H9 (cell line): ENCODE measurements around the gene AP2A2. TPM values are rescaled to one million over a fixed set of nuclear protein-coding genes. Genes with fewer than 3 reads are reported as not detected.

Experiments used
- DNase-seq: peaks from one replicate; pipeline ENCODE4 v3.0.0-alpha.2; 2017
- H2AFZ ChIP-seq: one replicate; pipeline ENCODE4 v1.6.1; 2013; ENCODE audit warnings: mild to moderate bottlenecking, low read length, control low read depth, moderate library complexity
- H2AK5ac ChIP-seq: 2 replicates; pipeline ENCODE4 v1.6.1; 2013; ENCODE audit warnings: low read length, control low read depth, mixed read lengths; ENCODE audit not compliant: insufficient read length
- H2BK120ac ChIP-seq: one replicate; pipeline ENCODE4 v1.6.1; 2013; ENCODE audit warnings: low read depth, mild to moderate bottlenecking, low read length, control low read depth, inconsistent platforms; ENCODE audit not compliant: poor library complexity, severe bottlenecking
- H2BK12ac ChIP-seq: 2 replicates; pipeline ENCODE4 v1.6.1; 2013; ENCODE audit warnings: low read length, control low read depth, mixed read lengths, low read depth; ENCODE audit not compliant: insufficient read length
- H2BK15ac ChIP-seq: 2 replicates; pipeline ENCODE4 v1.6.1; 2013; ENCODE audit warnings: low read depth, low read length, control low read depth
- H2BK20ac ChIP-seq: one replicate; pipeline ENCODE4 v1.6.1; 2013; ENCODE audit warnings: low read depth, mild to moderate bottlenecking, low read length, control low read depth, inconsistent platforms; ENCODE audit not compliant: poor library complexity, severe bottlenecking
- H2BK5ac ChIP-seq: 2 replicates; pipeline ENCODE4 v1.6.1; 2013; ENCODE audit warnings: low read length, control low read depth, mixed read lengths; ENCODE audit not compliant: insufficient read length
- H3K14ac ChIP-seq: 2 replicates; pipeline ENCODE4 v1.6.1; 2013; ENCODE audit warnings: low read length, control low read depth; ENCODE audit not compliant: insufficient read depth
- H3K18ac ChIP-seq: 2 replicates; pipeline ENCODE4 v1.6.1; 2013; ENCODE audit warnings: low read depth, mild to moderate bottlenecking, mixed read lengths, low read length, control low read depth; ENCODE audit not compliant: insufficient read length
- H3K23ac ChIP-seq: 2 replicates; pipeline ENCODE4 v1.6.1; 2013; ENCODE audit warnings: low read length, control low read depth, mixed read lengths, low read depth; ENCODE audit not compliant: insufficient read length
- H3K23me2 ChIP-seq: 2 replicates; pipeline ENCODE4 v1.6.1; 2013; ENCODE audit warnings: low read depth, mild to moderate bottlenecking, mixed read lengths, low read length, control low read depth; ENCODE audit not compliant: insufficient read length, poor library complexity, severe bottlenecking
- H3K27ac ChIP-seq: 2 replicates; pipeline ENCODE4 v1.5.1; 2013; ENCODE audit warnings: low read length, control low read depth, mixed read lengths, low read depth; ENCODE audit not compliant: insufficient read length
- H3K27me3 ChIP-seq: 2 replicates; pipeline ENCODE4 v1.6.1; 2013; ENCODE audit warnings: low read length, control low read depth, inconsistent platforms; ENCODE audit not compliant: insufficient read depth
- H3K4ac ChIP-seq: 2 replicates; pipeline ENCODE4 v1.6.1; 2013; ENCODE audit warnings: low read depth, mild to moderate bottlenecking, control low read depth, inconsistent platforms, low read length, moderate library complexity
- H3K4me1 ChIP-seq: 2 replicates; pipeline ENCODE4 v1.6.1; 2013; ENCODE audit warnings: low read length, control low read depth, inconsistent platforms; ENCODE audit not compliant: insufficient read depth
- H3K4me2 ChIP-seq: 2 replicates; pipeline ENCODE4 v1.6.1; 2013; ENCODE audit warnings: low read length, control low read depth, mixed read lengths; ENCODE audit not compliant: insufficient read length, insufficient read depth
- H3K56ac ChIP-seq: 2 replicates; pipeline ENCODE4 v1.6.1; 2013; ENCODE audit warnings: low read depth, mild to moderate bottlenecking, mixed read lengths, low read length, control low read depth; ENCODE audit not compliant: insufficient read length
- H3K79me1 ChIP-seq: 2 replicates; pipeline ENCODE4 v1.6.1; 2013; ENCODE audit warnings: low read depth, mild to moderate bottlenecking, moderate library complexity, low read length, control low read depth, inconsistent platforms; ENCODE audit not compliant: insufficient read depth, poor library complexity, severe bottlenecking
- H3K79me2 ChIP-seq: 2 replicates; pipeline ENCODE4 v1.6.1; 2013; ENCODE audit warnings: low read length, control low read depth, inconsistent platforms; ENCODE audit not compliant: insufficient read depth
- H3K9ac ChIP-seq: 2 replicates; pipeline ENCODE4 v1.6.1; 2013; ENCODE audit warnings: low read length, control low read depth, mixed read lengths; ENCODE audit not compliant: insufficient read length; ENCODE audit errors: extremely low read depth
- H3K9me3 ChIP-seq: one replicate; pipeline ENCODE4 v1.6.1; 2013; ENCODE audit warnings: low read depth, low read length, inconsistent platforms; ENCODE audit not compliant: control insufficient read depth
- H3T11ph ChIP-seq: one replicate; pipeline ENCODE4 v1.6.1; 2013; ENCODE audit warnings: mild to moderate bottlenecking, low read length, control low read depth, inconsistent platforms
- H4K20me1 ChIP-seq: one replicate; pipeline ENCODE4 v1.6.1; 2013; ENCODE audit not compliant: control insufficient read depth, insufficient read length, insufficient read depth
- H4K5ac ChIP-seq: 2 replicates; pipeline ENCODE4 v1.6.1; 2013; ENCODE audit warnings: low read depth, mild to moderate bottlenecking, mixed read lengths, low read length, control low read depth; ENCODE audit not compliant: insufficient read length
- H4K8ac ChIP-seq: replicated peaks from 2 replicates; pipeline ENCODE4 v1.6.1; 2013; ENCODE audit warnings: low read length, control low read depth, mixed read lengths, low read depth; ENCODE audit not compliant: insufficient read length
- H4K91ac ChIP-seq: 2 replicates; pipeline ENCODE4 v1.6.1; 2013; ENCODE audit warnings: low read depth, mild to moderate bottlenecking, moderate library complexity, mixed read lengths, low read length, control low read depth; ENCODE audit not compliant: insufficient read length
- H3K27ac Mint-ChIP-seq, 3 experiments: 2 replicates in 2 of 3; 3 replicates in 1 of 3; pipeline ENCODE4 v1.8.0; 2020 to 2021; ENCODE audit warnings: mixed read lengths in 3 of 3, mild to moderate bottlenecking in 1 of 3, moderate library complexity in 1 of 3
- H3K27me3 Mint-ChIP-seq: 2 replicates; pipeline ENCODE4 v1.8.0; 2021; ENCODE audit warnings: low read depth, mild to moderate bottlenecking, moderate library complexity, mixed read lengths
- H3K36me3 Mint-ChIP-seq, 3 experiments: 2 replicates in 2 of 3; 3 replicates in 1 of 3; pipeline ENCODE4 v1.8.0; 2020 to 2021; ENCODE audit warnings: low read depth in 3 of 3, mixed read lengths in 3 of 3; ENCODE audit not compliant: insufficient read depth in 1 of 3
- H3K4me1 Mint-ChIP-seq, 2 experiments: 2 replicates each; pipeline ENCODE4 v1.8.0; 2020; ENCODE audit warnings: mixed read lengths in 2 of 2
- H3K4me3 Mint-ChIP-seq, 2 experiments: 2 replicates in 1 of 2; 3 replicates in 1 of 2; pipeline ENCODE4 v1.8.0; 2020 to 2021; ENCODE audit warnings: mild to moderate bottlenecking in 2 of 2, mixed read lengths in 2 of 2, moderate library complexity in 1 of 2
- H3K9me3 Mint-ChIP-seq, 2 experiments: 2 replicates in 1 of 2; 3 replicates in 1 of 2; pipeline ENCODE4 v1.8.0; 2020; ENCODE audit warnings: mild to moderate bottlenecking in 2 of 2, mixed read lengths in 2 of 2, moderate library complexity in 1 of 2
- CTCF ChIP-seq: fragments of 200-600 bp; sonication (generic); conservative IDR thresholded peaks from 3 replicates; pipeline ENCODE4 v1.8.0; 2021; ENCODE audit warnings: antibody characterized with exemption, mild to moderate bottlenecking
- WGBS: extraction: QIAGEN DNeasy Blood & Tissue Kit; methylation state at CpG from one replicate; pipeline ENCODE4 v1.1.7; 2013; ENCODE audit warnings: missing lambda C conversion rate, low lambda C conversion rate, mixed read lengths; ENCODE audit not compliant: insufficient read length; ENCODE audit errors: extremely low coverage; 5-methylcytosine and 5-hydroxymethylcytosine counted together
- total RNA-seq: library from RNA; stranded (reverse); gene quantifications from 2 replicates; pipeline ENCODE4 v1.2.1, GENCODE V29; 2021

AP2A2 gene
- total RNA-seq, 1 experiment from 2014 or later = 53.7 TPM

DNA sequence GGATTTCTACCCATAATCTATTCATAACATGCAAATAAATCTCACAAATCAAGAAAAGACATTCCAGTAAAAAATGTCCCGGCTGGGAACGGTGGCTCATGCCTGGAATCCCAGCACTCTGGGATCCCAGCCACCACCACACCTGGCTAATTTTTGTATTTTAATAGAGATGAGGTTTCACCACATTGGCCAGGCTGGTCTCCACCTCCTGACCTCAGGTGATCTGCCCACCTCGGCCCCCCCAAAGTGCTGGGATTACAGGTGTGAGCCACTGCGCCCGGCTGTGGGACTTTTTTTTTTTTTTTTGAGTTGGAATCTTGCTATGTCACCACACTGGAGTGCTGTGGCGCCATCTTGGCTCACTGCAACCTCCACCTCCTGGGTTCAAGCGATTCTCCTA lies 19.7 kb upstream of the AP2A2 start:
- Histone ChIP-seq H4K20me1 (peaks cover 3% of the 10 kb centered on the region), H3K14ac (no peak overlapping the region), H2BK20ac (no peak overlapping the region), H3K56ac (no peak overlapping the region), H4K91ac (no peak overlapping the region), H3K18ac (no peak overlapping the region), H3K79me1 (peaks cover 6% of the 10 kb centered on the region), H3T11ph (no peak overlapping the region), H3K9ac (no peak overlapping the region), H2BK5ac (no peak overlapping the region), H3K23ac (no peak overlapping the region), H3K27me3 (no peaks in the 10 kb centered on the region), H3K4ac (no peak overlapping the region), H2BK12ac (no peak overlapping the region), H3K79me2 (peaks cover 3% of the 10 kb centered on the region; the same call in 1 of the 2 replicates), H3K9me3 (no peaks in the 10 kb centered on the region), H2AK5ac (no peak overlapping the region), H3K4me1 (no peaks in the 10 kb centered on the region), H4K5ac (no peak overlapping the region), H3K23me2 (peaks cover 10% of the 10 kb centered on the region), H2BK15ac (no peak overlapping the region), H4K8ac (no peak overlapping the region), H3K27ac (no peak overlapping the region), H2BK120ac (no peak overlapping the region), H3K4me2 (no peak overlapping the region), H2AFZ (no peak overlapping the region)
- H3K4me1 Mint-ChIP-seq = peaks cover 0 to 7% of the 10 kb centered on the region in 2 experiments; a peak in 2 of 4 replicates
- H3K36me3 Mint-ChIP-seq = peaks cover 24 to 70% (median 58%) of the 10 kb centered on the region in 3 experiments; a peak in 6 of 7 replicates
- no peak for TF ChIP-seq CTCF
- no peak overlapping the region for H3K4me3 Mint-ChIP-seq
- H3K27me3 Mint-ChIP-seq = no peaks in the 10 kb centered on the region
- H3K9me3 Mint-ChIP-seq = no peaks in the 10 kb centered on the region; a peak in 1 of 5 replicates
- H3K27ac Mint-ChIP-seq = no peak overlapping the region
- DNase-seq = no peak
- no CpG with 5 or more reads among the region's 7 CpGs for WGBS
